AG09309 (cell line): Measurements from ENCODE around the gene RTN4RL1.

ENCODE experiments used
- DNase-seq: peaks from one replicate; pipeline ENCODE4 v3.0.0-alpha.2; 2010; ENCODE audit warnings: low read depth
- H3K4me3 ChIP-seq: 2 replicates; pipeline ENCODE4 v1.5.1; 2011; ENCODE audit warnings: mild to moderate bottlenecking, low read depth, low read length, moderate library complexity; ENCODE audit not compliant: control insufficient read depth
- CTCF ChIP-seq: IDR thresholded peaks from 2 replicates; pipeline ENCODE4 v1.5.1; 2011; ENCODE audit warnings: mild to moderate bottlenecking, low read depth, low read length, inconsistent platforms; ENCODE audit not compliant: insufficient read depth, control insufficient read depth; ENCODE audit errors: missing control alignments

RTN4RL1 gene

DNA sequence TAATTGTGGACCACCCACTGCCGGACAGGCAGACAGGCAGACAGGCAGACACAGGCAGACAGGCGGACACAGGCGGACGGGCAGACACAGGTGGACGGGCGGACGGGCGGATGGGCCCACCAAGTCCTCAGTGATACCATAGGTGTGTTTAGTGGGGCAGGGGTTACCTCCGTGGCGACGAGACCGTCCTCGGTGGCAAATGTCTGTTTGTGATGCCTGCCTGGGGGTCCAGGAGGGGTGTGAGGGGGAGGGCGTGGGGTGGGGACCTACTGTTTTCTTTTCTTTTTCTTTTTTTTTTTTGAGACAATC, 76.7 kb downstream of the RTN4RL1 start:
- no peak for DNase-seq
- H3K4me3 ChIP-seq = no peak overlapping the region
- no peak for TF ChIP-seq CTCF

DNA sequence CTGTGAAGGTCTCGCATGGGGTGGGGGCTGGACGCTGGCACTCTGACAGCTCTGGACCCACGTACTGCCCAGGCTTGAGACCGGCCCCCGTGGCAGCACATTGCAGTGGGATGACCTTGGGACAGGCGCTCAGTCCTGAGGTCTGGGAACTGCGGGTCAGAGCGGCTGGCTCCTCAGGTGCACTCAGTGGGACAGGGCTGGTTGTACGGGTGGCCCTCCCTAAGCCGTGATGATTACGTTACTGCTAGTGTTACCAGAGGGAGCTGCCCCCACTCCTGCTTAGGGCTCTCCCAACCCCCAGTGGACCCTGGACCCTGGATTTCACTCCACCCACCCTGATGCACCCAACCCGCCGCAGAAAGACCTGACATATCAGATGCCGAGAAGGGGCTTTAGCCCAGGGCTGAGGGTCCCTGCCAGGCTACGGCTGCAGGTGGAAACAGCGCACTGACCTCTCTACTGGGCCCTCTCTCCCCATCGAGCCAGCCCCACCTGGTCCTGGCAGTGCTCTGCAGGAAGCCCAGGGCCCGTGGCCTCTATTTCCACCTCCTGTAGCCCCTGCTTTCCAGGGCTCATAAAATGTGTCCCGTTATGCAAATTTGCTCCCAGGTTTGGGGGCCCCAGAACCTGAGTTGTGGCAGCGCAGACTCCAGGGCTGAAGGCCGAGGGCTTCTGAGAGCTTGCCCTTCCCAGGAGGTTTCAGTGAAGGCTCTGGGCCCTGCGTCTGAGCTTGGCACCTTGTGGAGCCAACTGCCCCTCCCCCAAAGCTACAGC, 77.2 kb downstream of the RTN4RL1 start:
- no peak for TF ChIP-seq CTCF
- DNase-seq = no peak
- H3K4me3 ChIP-seq = no peak overlapping the region

DNA sequence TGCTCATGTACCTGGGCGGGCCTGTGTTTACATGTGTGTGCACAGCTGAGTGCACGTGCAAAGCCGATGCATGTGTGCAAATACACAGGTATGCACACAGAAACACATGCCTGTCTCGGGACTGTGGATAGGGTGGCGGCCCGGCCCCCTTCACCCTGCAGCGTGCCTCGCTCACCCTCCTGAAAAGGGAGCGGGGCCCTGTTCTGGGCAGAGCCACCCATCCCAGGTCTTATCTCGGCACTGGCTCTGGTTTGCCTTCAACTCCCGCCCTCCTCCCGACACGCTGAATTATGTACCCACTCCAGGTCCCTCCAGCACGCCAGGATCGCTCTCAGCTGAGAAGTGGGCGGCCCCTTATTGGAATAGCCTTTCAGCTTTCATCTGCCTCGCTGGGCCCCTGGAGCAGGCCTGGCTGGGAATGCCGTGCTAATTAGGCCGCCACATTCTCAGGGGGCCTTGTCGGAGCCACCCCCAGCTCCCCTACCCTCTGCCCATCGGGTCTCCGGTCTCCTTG, 77.8 kb downstream of the RTN4RL1 start:
- H3K4me3 ChIP-seq = no peak overlapping the region
- no peak for TF ChIP-seq CTCF
- DNase-seq = no peak

- no peak for DNase-seq
- TF ChIP-seq CTCF = no peak
- no peak overlapping the region for H3K4me3 ChIP-seq
Observed at GRCh38 chr17:1946021-1946932, 78.9 kb downstream of the RTN4RL1 start.

DNA sequence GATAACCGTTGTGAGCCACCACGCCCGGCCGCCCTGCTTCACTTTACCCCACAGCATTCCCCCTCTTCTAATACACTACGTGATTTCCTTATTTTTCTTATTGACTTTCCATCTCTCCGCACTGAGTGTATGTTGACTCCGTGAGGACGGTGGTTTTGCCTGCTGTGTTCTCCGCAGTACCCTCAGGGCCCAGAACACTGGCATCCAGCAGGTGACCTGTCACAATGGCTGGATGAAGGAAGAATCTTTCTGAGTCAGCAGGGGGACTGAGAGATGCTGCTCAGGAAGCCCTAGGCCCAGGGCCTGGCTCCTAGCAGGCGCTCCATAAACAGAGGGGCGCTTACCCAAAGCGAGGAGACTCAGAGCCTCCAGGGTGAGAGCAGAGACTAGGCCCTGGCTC, 79.5 kb downstream of the RTN4RL1 start:
- no peak overlapping the region for H3K4me3 ChIP-seq
- DNase-seq = no peak
- TF ChIP-seq CTCF = no peak

DNA sequence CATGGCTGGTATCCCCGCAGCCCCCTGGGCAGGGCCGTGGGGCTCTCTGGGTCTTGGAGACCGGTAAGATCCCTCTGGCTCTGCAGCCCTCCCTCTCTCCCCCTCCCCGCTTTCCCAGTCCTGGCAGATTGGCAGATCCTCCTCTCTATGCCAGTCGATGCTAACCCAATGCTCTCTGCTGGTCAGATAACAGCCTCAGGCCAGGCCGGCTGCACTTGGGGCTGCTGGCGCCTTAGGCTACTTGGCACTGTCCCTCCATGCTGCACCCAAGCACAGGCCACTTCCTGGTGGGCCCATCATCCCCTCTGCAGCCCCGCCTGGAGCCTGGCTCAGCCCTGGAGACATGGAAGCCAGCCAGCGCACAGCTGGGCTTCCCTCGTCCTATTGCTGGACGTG, 81.7 kb downstream of the RTN4RL1 start:
- DNase-seq = no peak
- no peak overlapping the region for H3K4me3 ChIP-seq
- TF ChIP-seq CTCF = no peak
